Colon (tissue), 2 donors: ENCODE results near the gene PER2.

ENCODE experiments used
- FAIRE-seq: peaks from 2 replicates; lab custom pipeline; 2012; peaks lifted over from hg19 to GRCh38; lab: Jason Lieb, UNC
- donor health status: control.
- donor health status: control.

The PER2 gene

DNA sequence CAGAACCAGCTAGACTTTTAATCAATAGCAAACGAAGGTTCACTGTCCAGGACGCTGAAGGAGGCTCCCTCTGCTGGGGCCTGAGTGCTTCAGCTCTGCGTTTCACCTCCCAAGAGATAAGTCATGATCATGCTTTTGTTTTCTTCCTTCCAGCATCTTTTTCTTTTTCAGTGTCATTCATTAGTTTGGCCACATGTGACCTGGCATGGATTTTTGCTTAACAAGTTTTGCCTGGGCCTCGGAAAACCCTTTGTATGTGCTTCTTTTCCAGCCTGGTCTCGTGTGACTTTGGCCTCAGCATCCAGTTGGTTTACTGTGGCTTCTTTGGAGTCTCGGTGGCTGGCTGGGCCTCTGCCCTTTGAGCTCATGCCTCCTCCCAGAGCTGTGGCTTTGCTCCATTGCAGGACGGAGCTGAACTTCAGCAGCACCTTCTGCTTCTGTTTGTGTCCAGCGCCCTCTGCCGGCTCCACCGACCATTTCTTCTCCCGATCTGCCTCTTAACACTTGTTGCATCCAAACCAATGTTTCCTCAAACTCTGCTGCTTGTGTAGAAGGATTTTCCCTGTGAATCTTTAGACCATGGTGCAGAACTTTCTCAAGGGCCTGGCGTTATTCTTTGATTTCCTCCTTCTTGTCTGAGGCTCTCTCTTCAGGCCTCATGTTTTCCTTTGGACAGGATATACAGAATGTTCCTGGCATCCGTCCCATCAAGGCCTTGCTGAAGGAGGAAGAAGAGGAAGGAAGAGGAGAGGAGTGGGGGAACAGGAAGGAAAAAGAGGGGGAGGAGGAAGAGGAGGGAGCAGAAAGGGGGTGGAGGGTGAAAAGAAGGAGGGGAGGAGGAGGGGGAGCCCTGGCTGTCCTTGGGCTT, 25.0 kb downstream of the PER2 start:
- no peak for FAIRE-seq

DNA sequence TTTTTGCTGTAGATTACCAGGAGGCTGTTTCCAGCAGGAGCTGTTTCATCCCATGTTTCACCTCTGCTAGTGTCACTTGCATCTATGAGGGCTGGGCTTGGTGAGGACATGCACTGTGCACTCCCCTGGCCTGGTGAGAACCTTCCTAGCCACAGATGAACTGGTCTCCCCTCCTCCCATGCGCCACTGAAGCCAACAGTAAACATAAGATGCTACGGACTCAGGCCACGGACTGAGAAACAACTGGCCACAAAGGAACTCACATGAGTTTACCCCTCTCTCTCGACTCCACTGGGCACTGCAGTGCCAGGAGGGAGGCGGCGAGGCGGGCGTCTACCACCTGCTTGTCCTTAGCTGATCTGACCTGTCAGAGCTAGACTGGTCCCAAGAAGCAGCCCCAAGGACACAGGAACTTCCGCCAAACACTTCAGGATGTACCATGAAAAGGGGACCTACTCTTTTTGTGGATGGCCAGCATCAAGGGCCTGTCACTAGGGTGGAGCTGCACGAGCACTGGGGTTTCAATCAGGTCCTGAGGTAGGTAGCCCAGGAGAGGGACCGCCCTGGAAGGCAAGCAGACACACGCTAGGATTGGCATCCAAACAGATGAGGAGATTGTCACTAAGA, 25.8 kb downstream of the PER2 start:
- FAIRE-seq: no peak

DNA sequence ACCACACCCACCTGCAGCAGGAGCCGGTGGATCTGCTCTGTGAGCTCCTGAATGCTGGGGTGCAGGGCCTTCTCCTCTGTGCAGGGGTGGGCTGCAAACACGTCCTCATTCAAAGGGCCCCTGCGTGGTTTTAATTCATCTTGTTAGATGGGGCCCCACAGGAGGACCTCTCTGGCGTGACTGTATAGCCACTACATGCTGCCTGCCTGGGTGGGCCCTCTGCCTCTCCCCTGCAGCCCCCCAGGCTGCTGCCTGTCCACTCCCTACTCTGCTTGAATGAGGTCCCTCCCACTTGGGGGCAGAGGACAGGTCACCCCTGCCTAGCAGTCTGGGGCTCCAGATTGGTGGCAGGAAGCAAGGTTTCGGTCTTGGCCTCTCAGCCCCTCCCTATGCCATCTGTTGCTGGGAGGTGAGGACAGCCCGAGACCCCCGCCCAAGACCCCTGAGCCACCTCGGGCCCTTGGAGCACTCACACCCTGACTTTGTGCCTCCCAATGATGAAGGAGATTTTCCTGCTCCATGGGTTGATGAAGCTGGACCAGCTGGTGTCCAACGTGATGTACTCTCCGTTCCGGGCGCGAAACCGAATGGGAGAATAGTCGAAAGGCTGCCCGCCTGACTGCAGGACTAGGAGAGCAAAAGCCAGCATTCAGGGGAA, 26.6 kb downstream of the PER2 start:
- no peak for FAIRE-seq

DNA sequence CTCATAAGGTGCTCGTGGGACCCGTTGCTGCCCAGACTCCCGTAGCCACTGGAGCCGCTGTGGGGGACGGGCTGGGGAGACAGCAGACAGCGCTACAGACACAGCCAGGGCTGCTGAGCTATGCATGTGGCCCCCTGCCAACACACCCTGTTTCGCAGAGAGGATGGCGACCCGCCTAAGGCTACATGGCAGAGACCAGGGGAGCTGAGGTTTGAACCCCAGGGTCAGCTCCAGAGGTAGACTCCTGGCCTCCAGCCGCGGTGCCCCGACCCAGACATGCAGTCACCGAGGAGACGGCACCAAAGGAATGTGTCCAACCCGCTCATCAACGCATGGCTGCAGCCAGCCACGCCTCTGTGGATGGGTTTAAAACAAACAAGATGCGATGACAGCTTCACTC, 27.5 kb downstream of the PER2 start:
- FAIRE-seq: no peak

DNA sequence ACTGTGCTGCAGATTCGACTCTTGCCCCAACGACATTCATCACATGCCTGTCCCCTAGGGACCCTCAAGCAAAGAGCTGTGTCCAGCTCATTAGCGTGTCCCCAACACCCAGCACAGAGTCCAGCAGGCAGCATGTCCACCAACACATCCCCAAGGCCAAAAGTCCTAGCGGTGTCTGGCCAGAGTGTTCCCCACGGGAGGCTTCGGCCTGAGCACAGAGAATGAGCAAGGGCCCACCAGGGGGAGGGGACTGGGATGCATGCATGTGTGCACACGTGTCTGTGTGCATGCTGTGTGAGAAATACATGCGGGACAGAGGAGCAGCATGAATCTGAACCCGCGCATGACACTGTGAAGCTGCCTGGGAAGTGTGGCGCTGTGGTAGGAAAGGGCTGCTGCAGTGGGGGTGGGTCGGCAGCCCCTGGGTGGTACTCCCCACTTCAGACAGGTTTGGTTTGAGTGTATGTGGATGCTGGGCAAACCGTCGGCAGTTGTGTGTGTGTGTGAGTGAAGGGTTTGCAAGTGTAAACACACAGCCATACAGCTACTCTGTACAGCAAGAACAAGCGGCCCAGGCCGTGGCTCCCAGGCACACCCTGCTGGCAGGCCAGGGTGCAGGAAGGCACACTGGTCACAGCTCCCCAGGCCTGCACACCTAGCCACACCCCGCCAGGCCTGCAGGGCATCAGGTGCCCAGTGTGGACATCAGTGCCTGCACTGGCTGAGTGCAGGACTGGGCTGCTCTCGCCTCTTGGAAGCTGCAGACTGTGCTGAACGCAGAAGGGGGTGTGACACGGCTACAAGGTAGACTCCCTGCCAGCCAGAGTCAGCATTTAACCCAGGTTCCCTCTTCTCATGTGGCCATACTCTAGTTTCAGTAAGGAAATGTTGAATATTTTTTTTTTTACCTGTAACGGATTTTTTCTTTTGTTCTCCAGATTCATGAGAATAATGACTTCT, 29.1 kb downstream of the PER2 start:
- no peak for FAIRE-seq

DNA sequence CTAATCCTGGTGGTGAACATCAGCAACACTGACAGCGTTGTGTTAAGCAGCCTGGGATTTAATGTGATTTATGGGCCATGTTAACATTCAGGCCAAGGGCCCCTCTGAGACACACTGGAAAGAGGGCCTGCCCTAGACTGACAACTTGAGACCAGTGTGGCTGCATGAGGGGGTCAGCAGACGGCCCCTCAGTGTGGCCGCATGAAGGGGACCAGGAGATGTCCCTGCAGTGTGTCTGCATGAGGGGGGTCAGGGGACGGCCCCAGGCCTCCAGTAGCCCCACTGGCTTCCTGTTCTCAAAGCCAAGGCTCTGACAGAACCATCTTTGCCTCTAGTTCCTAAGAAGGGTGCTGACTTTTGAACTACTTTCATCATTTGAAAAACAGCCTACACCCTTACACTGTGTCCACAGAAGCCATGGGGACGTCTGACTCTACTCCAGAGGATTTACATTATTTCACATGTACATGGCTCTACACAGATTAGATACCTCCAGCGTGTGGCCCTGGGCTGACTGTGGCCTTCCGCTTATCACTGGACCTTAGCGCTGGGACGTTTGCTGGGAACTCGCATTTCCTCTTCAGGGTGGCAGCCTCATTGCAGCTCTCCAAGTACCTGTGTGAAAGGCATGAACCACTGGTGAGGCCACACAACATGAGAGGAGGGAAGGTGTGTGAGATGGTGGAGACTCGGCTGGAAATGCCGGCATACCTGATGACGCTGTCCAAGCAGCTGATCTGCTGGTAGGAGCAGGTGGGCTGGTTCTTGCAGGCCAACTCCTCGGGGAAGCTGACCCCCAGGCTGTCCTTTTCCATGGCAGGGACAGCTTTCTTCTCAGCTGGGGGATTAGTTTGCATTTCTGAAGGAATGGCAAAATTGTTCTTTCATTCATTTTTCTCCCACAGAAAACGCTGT, 30.4 kb downstream of the PER2 start:
- FAIRE-seq: no peak

DNA sequence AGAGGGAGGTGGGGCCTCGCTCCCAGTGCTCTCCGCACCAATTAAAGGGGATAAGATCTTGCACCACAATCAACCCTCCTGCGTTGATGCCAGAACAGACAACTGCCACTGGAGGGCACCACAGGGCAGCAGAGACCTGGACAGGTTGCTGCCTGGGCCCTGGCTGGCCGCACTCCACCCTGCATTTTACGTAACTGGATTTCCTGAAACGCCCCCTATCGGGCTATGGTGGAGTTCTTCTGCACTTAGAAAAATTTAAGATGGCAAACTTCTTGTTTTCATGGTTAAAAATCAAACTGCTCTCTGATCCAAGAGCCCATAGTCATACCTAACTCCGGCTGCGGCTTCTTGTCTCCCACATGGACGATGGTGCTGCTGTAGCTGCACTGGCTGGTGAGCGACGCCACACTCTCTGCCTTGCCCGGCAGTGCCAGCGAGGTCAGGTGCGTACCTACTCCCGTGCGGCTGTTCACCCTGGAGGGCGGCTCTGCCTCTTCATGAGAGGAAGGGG, 31.8 kb downstream of the PER2 start:
- no peak for FAIRE-seq

DNA sequence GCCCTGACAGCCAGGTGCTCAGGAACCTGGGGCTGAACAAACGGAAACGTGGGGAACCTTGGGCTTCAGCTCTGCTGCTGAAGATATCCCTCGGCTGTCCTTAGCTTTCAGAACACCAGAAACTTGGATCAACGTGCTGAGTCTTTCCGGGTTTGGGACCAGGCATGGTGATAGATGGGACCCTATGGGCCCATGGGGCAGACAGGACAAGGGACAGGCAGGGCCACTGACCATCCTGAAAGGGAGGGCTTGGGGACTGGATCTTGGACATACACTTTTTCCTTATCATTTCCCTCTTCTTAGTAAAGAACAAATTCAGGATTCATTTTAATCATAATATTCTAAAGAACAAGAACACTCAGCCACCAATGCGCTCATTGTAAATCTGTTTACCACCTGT, 32.3 kb downstream of the PER2 start:
- no peak for FAIRE-seq

DNA sequence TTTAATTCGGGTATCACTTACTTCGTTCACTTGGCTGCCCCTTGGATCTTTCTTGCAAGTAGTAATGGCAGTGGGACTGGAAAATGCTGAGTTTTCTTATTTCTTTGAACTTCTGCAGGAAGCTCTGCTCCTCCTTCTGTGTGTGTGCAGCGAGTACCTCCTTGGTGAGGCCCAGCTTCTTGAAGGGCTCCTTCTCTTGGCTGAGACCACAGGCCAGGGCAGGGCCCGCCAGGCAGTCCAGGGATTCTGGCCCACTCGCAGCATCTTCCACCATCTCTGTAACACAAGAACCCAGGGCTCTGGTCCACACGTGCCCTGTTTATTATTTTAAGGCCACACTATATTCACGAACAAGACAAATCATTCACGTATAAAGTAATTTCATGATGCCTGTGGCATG, 32.8 kb downstream of the PER2 start:
- no peak for FAIRE-seq

DNA sequence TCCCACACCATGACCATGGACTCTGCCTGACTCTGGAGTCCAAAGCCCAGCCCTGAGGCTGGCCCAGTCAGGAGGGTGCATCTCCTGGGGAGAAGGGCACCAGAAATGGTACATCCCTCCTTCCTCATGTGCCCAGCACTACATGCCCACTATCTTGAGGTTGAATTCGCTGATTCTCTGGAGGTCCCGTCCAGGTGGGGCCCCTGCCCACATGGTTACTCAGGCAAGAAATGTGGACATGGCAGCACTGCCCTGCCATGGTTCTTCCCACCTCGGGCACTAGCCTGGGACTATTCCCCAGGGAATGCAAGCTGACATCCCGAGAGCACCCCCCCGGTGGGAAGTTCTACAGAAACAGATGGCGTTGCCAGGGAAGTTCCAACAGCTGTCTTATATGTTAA, 33.3 kb downstream of the PER2 start:
- FAIRE-seq: no peak

DNA sequence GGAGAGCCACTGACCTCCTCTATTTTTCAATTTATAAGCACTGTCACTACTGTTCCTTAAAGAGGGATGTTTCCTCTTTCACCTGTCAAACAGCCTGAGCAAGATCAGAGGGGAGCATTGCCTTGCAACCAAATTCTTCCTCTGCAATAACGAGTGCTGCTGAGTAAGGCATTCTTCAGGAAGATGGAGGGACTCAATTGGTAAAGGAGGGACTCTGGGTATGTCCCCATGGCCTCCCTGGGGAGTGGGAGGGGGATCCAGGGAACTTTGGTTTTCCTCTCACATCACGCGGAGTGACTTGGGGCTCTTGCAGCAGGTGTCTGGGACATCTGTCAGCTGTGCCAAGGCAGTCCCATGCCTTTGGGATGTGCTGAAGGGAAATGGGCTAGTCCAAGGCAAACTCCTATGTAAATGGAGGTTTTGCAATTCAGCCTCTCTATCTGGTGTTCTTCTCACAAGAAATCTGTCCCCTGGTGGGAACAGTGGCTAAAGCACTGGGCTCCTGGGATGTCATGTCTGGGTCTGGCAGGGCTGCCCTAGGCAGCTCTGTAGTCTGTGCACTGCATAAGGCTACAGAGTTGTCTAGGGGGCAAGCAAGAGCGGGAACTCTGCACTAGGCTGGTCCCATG, 34.2 kb downstream of the PER2 start:
- FAIRE-seq: no peak

DNA sequence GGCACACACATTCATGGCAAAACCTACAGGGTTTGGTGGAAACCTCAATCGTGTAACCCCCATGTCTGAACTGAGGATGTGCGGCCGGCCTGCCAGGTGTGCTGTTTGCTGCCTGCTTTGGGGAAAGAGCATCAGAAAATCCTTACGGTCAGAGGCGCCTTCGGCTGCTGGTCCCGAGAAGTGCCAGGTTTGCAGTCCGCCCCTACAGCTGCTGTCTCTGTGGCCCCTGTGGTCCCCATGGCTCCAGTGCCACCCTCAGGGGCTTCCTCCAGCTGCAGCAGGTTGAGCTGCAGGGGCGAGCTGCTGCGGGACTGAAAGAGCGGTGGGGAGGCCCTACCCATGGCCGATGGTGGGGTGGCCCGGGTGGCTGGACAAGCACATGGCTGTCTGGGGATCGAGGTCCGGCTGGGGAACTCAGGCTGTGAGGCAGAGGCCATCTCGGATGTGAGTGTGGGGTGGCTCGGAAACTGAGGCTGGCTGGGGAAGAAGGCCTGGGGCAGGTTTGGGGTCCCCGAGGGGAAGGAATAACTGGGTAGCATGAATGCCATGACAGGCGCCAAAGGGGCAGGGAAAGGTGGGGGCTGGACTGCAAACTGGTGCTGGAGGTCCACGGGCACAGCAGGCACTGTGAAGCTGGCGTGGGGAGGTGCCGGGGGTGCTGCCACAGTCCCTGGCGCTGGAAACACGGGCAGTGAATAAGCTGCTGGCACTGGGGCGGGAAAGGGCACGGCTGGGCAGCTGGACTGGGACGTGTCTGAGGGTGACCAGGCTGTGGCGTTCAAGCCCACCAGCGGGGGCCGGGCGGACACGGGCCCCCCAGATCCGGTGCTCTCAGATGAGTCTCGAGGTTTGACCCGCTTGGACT, 35.4 kb downstream of the PER2 start:
- no peak for FAIRE-seq

DNA sequence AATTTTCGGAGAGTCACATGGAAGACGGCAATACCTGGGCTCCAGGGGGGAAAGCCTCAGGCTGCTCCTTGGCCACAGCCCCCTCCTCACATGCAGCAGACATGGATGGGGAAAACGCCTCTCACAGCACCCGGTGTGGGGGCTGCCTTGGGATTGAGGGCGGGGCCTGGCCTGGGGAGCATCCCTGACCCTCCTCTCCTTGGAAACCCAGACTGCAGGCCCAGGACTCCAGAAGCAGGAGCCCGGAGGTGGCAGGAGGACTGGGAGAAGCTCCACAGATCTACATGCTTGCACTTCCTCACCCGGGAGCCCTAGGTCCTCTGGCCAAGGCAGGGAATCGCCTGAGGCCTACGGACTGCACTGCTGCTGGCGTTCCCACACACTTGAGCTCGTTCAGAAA, 36.4 kb downstream of the PER2 start:
- FAIRE-seq: no peak

DNA sequence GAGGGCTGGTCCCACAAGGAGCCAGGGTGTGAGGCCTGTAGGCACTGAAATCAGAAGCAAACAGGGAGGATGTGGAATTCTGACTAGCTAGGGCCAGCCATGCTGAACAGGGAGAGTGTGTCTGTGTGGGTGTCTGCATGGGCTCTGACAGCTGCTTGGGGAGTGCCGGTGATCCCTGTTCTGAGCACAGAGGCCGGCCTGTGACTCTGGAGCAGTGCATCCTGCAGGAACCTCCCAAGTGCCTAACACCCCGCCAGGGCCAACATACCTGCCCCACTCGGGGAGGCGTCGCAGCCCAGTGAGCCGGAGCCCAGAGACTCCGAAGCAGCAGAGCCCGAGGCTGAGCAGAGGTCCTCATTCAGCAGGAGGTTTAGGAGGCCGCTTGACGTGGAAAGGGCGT, 37.1 kb downstream of the PER2 start:
- FAIRE-seq: no peak

DNA sequence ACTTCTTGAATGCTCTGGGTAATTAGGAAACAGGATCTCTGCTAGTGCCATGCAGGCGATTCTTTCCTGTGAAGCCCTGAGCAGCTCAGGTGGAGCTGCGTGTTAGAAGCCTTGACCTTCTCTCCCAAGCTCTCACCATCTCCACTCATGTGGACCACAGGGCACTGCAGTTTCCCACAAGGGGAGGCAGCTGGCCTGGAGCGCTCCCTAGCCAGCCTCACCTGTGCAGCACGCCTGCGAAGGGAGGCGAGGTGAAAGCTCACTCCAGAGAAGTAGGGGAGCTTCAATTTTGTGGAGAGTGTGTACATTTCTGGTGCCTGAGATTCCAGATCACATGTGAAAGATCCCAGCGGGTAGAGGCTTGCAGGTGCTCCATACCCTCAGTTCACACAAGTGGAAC, 37.5 kb downstream of the PER2 start:
- no peak for FAIRE-seq

DNA sequence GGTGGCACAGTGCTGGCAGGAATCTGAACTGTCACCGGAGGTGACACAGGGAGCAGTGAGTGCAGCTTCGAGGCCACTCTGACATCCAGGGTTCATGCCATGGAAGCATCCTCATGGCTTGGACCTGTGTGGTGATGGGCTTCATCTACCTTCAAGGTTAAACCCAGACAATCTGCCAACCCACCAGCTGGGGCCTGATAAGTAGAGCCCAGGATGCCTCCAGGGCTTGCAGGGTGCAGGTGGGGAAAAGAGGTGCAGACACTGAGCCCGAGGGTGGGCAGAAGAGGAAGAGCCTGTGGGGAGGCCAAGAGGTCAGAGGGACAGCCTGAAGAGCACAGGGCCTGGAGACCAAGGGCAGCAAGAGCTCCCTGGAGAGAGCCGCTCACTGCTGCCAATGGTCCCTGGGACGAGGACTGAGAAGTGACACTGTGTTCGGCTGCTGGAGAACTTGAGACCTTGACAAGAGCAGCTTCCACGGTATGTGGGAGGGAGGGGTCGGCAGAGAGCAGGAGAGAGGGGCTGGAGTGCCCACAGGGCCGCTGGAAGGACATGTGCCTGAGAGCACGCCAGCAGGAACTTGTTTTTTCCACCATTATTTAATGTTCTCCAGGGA, 40.5 kb downstream of the PER2 start:
- FAIRE-seq: no peak

DNA sequence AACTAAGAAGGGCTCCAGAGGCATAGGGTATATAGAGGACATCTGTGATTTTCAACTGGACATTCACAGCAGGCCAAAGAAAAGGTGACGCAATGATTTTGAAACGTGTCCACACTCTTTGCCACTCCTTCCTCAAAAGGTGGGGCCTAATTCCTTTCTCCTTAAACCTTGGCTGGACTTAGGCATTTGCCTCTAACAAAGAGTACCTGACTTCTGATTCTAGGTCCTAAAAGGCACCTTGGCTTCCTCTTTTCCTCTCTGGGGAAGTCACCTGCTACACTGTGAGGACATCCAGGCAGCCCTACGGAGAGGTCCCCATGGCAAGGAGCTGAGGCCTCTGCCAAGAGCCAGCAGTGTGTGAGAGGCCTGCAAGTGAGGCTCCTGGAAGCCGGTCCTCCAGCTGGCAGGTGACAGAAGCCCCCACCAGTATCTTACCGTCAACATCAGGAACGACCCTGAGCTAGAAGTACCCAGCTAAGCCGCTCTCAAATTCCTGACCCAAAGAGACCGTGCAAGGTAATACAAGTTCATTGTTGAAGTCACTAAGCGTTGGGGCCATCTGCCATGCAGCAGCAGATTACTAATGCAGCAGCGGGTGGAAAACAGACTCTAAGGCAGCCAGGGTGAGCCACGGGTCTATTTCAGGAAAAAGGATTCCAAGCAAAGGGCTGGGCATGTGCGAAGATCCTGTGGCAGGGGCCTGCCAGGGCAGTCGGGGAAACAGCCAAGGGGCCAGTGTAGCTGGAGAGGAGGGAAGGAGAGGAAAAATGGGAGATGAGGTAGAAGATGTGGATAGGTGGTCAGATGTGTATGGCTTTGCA, 41.2 kb downstream of the PER2 start:
- no peak for FAIRE-seq

DNA sequence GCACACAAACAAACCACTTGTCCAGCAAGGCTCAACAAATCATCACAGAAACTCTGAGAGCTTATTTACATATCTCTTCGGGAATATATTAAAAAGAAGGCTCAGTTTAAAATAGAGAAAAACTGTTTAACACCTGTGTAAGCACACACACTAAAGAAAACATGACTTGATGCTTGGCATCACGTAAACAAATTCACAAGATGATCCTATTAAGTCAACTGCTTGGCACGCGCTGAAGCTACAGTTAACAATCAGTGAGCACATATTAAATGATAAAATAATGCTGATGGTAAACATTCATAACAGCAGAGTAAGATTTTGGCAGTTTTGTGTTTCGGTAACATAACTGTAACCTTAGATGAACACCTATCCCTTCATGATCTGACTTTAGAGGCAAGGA, 44.3 kb downstream of the PER2 start:
- no peak for FAIRE-seq
